Body of pancreas (tissue), 4 donors: ENCODE results near the gene ZNF888.

Experiments
- POLR2A ChIP-seq, 3 donors: fragments of 450-650 bp; IDR thresholded peaks; one replicate each; pipeline ENCODE4 v1.6.1; 2016; ENCODE audit warnings: antibody characterized with exemption in 3 of 3, mild to moderate bottlenecking in 2 of 3
- TF ChIP-seq, protein P1 (sequence below), 7 experiments: fragments of 450-650 bp in 4 of 7; fragments of 200-600 bp in 3 of 7; sonication (generic) in 3 of 7; IDR thresholded peaks; one replicate each; pipeline ENCODE4 v1.5.1; 2016 to 2019; ENCODE audit warnings: antibody characterized with exemption in 7 of 7

DNA sequence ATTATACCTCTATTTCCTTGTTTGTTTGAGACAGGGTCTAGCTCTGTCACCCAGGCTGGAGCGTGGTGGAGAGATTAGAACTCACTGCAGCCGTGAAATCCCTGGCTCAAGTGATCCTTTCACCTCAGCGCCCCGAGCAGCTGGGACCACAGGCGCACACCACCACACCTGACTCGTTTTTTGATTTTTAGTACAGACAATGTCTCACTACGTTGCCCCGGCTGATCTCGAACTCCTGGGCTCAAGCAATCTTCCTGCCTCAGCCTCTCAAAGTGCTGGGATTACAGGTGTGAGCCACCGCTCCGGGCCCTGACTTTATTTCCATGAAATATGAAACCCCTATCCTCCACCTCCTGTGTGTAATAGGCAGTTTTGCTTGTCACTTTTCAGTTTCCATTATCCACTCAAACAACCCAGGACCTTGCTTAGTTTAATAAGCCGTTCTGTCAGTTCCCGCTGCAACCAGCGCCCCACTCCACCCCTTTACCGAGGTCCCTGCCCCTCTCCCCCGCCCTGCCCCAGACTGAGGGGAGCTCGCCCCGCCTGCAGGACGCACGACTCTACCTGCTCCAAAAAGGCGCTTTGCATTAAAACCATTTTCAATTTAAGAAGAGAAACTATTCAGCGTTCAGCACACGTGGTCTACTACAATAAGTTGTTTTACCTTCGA is 22.6 kb upstream of the ZNF888 start:
- TF ChIP-seq, protein P1, sequence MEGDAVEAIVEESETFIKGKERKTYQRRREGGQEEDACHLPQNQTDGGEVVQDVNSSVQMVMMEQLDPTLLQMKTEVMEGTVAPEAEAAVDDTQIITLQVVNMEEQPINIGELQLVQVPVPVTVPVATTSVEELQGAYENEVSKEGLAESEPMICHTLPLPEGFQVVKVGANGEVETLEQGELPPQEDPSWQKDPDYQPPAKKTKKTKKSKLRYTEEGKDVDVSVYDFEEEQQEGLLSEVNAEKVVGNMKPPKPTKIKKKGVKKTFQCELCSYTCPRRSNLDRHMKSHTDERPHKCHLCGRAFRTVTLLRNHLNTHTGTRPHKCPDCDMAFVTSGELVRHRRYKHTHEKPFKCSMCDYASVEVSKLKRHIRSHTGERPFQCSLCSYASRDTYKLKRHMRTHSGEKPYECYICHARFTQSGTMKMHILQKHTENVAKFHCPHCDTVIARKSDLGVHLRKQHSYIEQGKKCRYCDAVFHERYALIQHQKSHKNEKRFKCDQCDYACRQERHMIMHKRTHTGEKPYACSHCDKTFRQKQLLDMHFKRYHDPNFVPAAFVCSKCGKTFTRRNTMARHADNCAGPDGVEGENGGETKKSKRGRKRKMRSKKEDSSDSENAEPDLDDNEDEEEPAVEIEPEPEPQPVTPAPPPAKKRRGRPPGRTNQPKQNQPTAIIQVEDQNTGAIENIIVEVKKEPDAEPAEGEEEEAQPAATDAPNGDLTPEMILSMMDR (IDR thresholded peaks at IDR 0.05), result no peak
- no peak for TF ChIP-seq POLR2A (IDR thresholded peaks at IDR 0.05)
